Subcutaneous abdominal adipose tissue (tissue), 5 donors: ENCODE results near the gene NCF2.

Source experiments
- H3K27ac ChIP-seq: one replicate; pipeline ENCODE4 v1.7.0; 2013; ENCODE audit warnings: low read depth, mild to moderate bottlenecking, inconsistent platforms, low read length, moderate library complexity
- H3K27me3 ChIP-seq, 5 donors: one replicate each; pipeline ENCODE4 v1.7.0; 2013; ENCODE audit warnings: low read length in 5 of 5, inconsistent platforms in 1 of 5; ENCODE audit not compliant: control insufficient read depth in 5 of 5, insufficient read depth in 4 of 5
- H3K36me3 ChIP-seq, 5 donors: one replicate each; pipeline ENCODE4 v1.7.0; 2013; ENCODE audit warnings: low read length in 5 of 5; ENCODE audit not compliant: control insufficient read depth in 5 of 5, insufficient read depth in 5 of 5
- H3K4me1 ChIP-seq, 5 donors: one replicate each; pipeline ENCODE4 v1.7.0; 2013; ENCODE audit warnings: low read length in 5 of 5, mild to moderate bottlenecking in 3 of 5, moderate library complexity in 1 of 5; ENCODE audit not compliant: control insufficient read depth in 5 of 5, insufficient read depth in 5 of 5
- H3K4me3 ChIP-seq, 5 donors: one replicate each; pipeline ENCODE4 v1.7.0; 2013; ENCODE audit warnings: low read length in 5 of 5, low read depth in 1 of 5
- H3K9ac ChIP-seq, 5 donors: one replicate each; pipeline ENCODE4 v1.7.0; 2013; ENCODE audit warnings: low read length in 5 of 5, mild to moderate bottlenecking in 4 of 5, moderate library complexity in 3 of 5
- H3K9me3 ChIP-seq, 5 donors: one replicate each; pipeline ENCODE4 v1.7.0; 2013; ENCODE audit warnings: low read length in 5 of 5; ENCODE audit not compliant: control insufficient read depth in 5 of 5
- donor health status: healthy.
- donor health status: healthy.
- donor health status: healthy.
- donor health status: healthy.
- donor health status: healthy.

NCF2 gene

DNA sequence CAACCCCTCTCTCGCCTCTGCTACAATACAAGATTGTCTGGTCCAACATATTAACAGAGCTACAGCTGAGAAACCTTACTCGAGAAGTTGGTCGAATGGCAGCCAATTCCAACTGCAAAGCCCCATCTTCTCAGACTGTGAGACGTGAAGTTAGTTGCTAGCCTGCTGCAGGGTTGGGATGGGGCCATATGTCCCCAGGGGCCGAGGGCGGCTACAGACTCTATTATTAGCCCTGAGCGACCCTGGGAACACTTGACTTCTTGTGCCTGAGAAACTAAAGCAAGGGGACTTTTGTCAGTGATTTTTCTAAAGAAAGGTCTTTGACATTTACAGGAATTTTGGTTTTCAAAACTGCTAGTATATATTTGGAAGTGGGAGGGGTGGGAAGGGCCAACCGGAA, 13.7 kb downstream of the NCF2 start:
- no peak overlapping the region for H3K9ac ChIP-seq
- no peak overlapping the region for H3K27ac ChIP-seq
- H3K36me3 ChIP-seq = peaks cover 0 to 27% (median 0%) of the 10 kb centered on the region in 5 donors
- H3K4me3 ChIP-seq = no peak overlapping the region
- peaks cover 0 to 20% (median 9%) of the 10 kb centered on the region in 5 donors for H3K4me1 ChIP-seq
- peaks cover 0 to 2% (median 0%) of the 10 kb centered on the region in 5 donors for H3K27me3 ChIP-seq
- no peaks in the 10 kb centered on the region for H3K9me3 ChIP-seq

DNA sequence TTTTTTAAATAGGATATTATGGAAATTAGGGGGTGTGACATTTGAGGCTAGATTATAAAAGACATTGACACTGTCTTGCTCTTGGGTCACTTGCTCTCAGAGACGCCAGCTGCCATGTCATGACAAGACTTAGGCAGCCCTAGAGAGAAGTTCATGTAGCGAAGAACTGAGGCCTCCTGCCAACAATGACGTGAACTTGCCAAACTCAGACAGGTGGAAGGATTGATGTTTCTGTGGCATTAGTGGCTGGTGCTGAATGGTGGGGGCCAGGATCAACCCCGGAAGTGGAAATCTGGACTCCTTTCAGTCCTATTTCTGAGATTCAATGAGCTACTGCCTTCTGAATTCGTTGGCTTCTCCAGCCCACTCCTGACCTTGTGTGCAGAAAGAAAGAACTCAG, 14.7 kb downstream of the NCF2 start:
- Histone ChIP-seq H3K4me1 (peaks cover 0 to 20% (median 9%) of the 10 kb centered on the region in 5 donors), H3K27me3 (peaks cover 0 to 2% (median 0%) of the 10 kb centered on the region in 5 donors), H3K9me3 (no peaks in the 10 kb centered on the region), H3K4me3 (no peak overlapping the region), H3K36me3 (peaks cover 0 to 29% (median 0%) of the 10 kb centered on the region in 5 donors), H3K27ac (no peak overlapping the region), H3K9ac (no peak overlapping the region)

DNA sequence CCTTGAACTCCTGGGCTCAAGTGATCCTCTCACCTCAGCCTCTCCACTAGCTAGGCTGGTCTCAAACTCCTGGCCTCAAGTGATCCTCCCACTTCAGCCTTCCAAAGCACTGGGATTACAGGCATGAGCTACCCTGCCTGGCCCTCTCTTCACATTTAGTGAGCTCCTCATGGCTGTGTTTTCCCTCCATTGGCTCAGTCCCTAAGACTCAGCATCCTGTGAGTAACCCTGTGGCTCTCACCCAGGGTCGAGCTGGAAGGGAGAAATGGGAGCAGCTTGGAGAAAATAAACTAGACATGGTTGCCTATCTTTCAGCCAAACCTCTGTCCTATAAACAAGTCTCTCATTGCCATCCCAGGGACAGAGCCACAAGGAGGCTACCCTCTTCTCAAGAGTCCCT, 17.5 kb downstream of the NCF2 start:
- Histone ChIP-seq H3K4me1 (peaks cover 0 to 17% (median 3%) of the 10 kb centered on the region in 5 donors), H3K27ac (no peak overlapping the region), H3K36me3 (peaks cover 0 to 39% (median 0%) of the 10 kb centered on the region in 5 donors), H3K4me3 (no peak overlapping the region), H3K9ac (no peak overlapping the region), H3K27me3 (peaks cover 0 to 2% (median 0%) of the 10 kb centered on the region in 5 donors), H3K9me3 (no peaks in the 10 kb centered on the region)

- Histone ChIP-seq H3K36me3 (peaks cover 0 to 39% (median 2%) of the 10 kb centered on the region in 5 donors), H3K9me3 (no peaks in the 10 kb centered on the region), H3K9ac (no peak overlapping the region), H3K4me1 (peaks cover 0 to 22% (median 6%) of the 10 kb centered on the region in 5 donors), H3K4me3 (no peak overlapping the region), H3K27me3 (peaks cover 0 to 6% (median 0%) of the 10 kb centered on the region in 5 donors), H3K27ac (no peak overlapping the region)
These were observed 18.5 kb downstream of the NCF2 start for GRCh38 chr1:183571678-183572268.

DNA sequence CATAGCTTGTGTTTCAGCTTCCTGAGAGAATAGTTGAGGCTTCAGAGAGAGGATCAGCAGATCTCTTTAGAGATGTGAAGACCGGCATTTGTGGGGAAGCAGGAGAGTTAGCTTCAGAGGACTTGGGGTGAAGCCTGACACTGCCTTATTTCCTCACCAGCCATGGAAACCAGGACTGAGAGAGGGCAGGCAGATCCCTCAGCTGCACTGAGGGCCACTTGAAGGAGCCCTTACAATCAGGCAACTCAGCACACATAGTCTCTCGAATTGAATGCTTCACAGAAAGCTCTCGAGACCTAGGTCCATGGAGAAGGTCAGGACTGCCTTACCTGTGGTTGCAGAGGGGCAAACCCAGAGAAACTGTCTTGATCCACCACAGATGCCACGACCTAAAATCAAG, 19.8 kb downstream of the NCF2 start:
- H3K4me3 ChIP-seq = no peak overlapping the region
- no peaks in the 10 kb centered on the region for H3K9me3 ChIP-seq
- peaks cover 0 to 23% (median 6%) of the 10 kb centered on the region in 5 donors for H3K4me1 ChIP-seq
- H3K27me3 ChIP-seq = peaks cover 0 to 6% (median 0%) of the 10 kb centered on the region in 5 donors
- H3K9ac ChIP-seq = no peak overlapping the region
- H3K36me3 ChIP-seq = peaks cover 0 to 31% (median 2%) of the 10 kb centered on the region in 5 donors
- H3K27ac ChIP-seq = no peak overlapping the region

DNA sequence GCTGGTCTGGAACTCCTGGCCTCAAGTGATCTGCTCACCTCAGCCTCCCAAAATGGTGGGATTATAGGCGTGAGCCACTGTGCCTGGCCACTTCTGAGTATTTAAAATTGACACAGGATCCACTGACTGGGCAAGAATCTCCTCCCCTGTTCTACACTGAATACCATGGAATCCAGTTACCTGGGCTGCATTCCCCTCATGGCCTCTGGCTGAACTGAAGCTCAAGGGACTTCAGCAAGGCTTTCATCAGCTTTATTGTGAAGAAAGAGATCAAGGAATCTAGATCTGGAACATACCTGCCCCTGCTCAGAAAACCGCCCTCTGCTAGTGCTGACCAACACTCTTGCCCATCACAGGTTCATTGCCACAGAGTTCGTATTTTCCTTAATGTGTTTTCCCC, 20.5 kb downstream of the NCF2 start:
- Histone ChIP-seq H3K4me1 (peaks cover 0 to 23% (median 6%) of the 10 kb centered on the region in 5 donors), H3K36me3 (peaks cover 0 to 30% (median 2%) of the 10 kb centered on the region in 5 donors), H3K9ac (no peak overlapping the region), H3K4me3 (no peak overlapping the region), H3K9me3 (no peaks in the 10 kb centered on the region), H3K27ac (no peak overlapping the region), H3K27me3 (peaks cover 0 to 6% (median 0%) of the 10 kb centered on the region in 5 donors)

DNA sequence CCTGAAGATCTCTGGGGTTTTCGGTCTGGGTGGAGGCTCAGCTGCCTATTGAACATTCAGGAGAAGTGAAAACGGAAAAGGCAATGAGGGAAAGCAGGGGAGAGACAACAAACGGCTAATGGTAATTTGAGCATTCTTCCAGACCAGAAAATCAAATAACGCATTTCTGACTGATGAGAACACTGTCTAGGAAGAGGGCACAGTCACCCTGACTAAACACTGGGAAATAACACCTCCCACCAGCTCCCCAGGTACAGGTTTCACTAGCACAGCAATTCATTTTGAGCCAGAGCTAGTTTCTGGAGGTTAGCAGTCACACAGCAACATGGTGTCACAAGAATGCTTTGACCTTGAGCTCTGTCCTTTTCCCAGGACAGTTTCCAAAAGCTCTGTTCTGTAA, 21.1 kb downstream of the NCF2 start:
- Histone ChIP-seq H3K27ac (no peak overlapping the region), H3K9me3 (no peaks in the 10 kb centered on the region), H3K36me3 (peaks cover 0 to 25% (median 2%) of the 10 kb centered on the region in 5 donors), H3K27me3 (peaks cover 0 to 6% (median 0%) of the 10 kb centered on the region in 5 donors), H3K9ac (no peak overlapping the region), H3K4me3 (no peak overlapping the region), H3K4me1 (peaks cover 0 to 23% (median 6%) of the 10 kb centered on the region in 5 donors)

DNA sequence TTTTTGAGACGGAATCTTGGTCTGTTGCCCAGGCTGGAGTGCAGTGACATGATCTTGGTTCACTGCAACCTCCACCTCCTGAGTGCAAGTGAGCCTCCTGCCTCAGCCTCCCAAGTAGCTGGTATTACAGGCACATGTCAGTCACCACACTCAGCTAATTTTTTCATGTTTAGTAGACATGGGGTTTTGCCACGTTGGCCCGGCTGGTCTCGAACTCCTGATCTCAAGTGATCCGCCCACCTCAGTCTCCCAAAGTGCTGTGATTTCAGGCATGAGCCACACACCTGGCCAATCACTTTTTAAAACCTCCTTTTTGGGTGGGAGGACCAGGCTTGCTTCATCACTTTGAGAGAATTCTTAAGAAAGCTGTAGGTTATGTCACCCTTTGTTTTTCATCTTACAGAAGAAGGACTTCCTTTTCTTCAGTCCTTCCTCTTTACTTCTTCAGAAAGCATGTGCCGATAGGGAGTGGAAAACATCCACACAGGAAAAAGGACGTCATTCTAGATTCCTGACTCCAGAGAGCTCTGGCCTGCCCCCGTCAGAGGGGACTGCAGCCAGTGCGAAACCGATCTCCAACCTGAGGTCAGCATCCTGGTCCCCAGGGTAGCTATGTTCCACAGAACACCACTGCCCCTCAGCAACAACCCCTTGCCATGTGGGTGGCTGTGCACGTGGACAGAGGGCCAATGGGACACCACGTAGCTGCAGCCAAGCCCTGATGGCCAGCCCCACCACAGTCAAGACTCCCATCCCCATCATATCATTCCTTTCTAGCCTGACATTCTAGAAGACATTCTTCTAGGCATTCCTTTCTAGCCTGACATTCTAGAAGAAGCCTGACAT, 21.9 kb downstream of the NCF2 start:
- no peak overlapping the region for H3K4me3 ChIP-seq
- H3K4me1 ChIP-seq = peaks cover 0 to 23% (median 6%) of the 10 kb centered on the region in 5 donors
- H3K27me3 ChIP-seq = peaks cover 0 to 6% (median 0%) of the 10 kb centered on the region in 5 donors
- no peaks in the 10 kb centered on the region for H3K9me3 ChIP-seq
- no peak overlapping the region for H3K9ac ChIP-seq
- H3K27ac ChIP-seq = no peak overlapping the region
- peaks cover 0 to 23% (median 2%) of the 10 kb centered on the region in 5 donors for H3K36me3 ChIP-seq

GRCh38 chr1:183567584-183567983, 22.7 kb downstream of the NCF2 start:
- Histone ChIP-seq H3K9ac (no peak overlapping the region), H3K36me3 (peaks cover 0 to 25% (median 2%) of the 10 kb centered on the region in 5 donors), H3K27me3 (peaks cover 0 to 6% (median 0%) of the 10 kb centered on the region in 5 donors), H3K4me3 (no peak overlapping the region), H3K27ac (no peak overlapping the region), H3K9me3 (no peaks in the 10 kb centered on the region), H3K4me1 (peaks cover 0 to 23% (median 6%) of the 10 kb centered on the region in 5 donors)

GRCh38 chr1:183566026-183566425, 24.2 kb downstream of the NCF2 start:
- Histone ChIP-seq H3K4me3 (no peak overlapping the region), H3K9me3 (no peaks in the 10 kb centered on the region), H3K4me1 (peaks cover 0 to 23% (median 6%) of the 10 kb centered on the region in 5 donors), H3K27me3 (peaks cover 0 to 6% (median 0%) of the 10 kb centered on the region in 5 donors), H3K27ac (no peak overlapping the region), H3K36me3 (peaks cover 0 to 31% (median 1%) of the 10 kb centered on the region in 5 donors), H3K9ac (no peak overlapping the region)
